Measurements from ENCODE around the gene XPC.

Gene XPC

GRCh38 chr3:14145236-14145635 lies 33.2 kb downstream of the XPC start:
- Histone ChIP-seq H3K4me3 (ENCODE audit: insufficient read depth, low read length, poor library complexity, severe bottlenecking) (no peak overlapping the region), H3K9me3 (ENCODE audit: insufficient read depth, low read length) (no peaks in the 10 kb centered on the region), H3K9me2 (replicated peaks; ENCODE audit: insufficient read depth, low read length) (no peaks in the 10 kb centered on the region), H3K4me2 (ENCODE audit: low read depth, low read length, poor library complexity, severe bottlenecking) (no peak overlapping the region), H3K27ac (ENCODE audit: low read depth, low read length) (no peak overlapping the region), H4K20me1 (ENCODE audit: low read depth, low read length) (no peaks in the 10 kb centered on the region), H3K9ac (ENCODE audit: low read length) (no peak overlapping the region), H3K36me3 (ENCODE audit: low read length) (no peaks in the 10 kb centered on the region), H2AFZ (ENCODE audit: low read depth, low read length, severe bottlenecking) (no peak overlapping the region), H3F3A (ENCODE audit: insufficient read depth) (no peaks in the 10 kb centered on the region), H3K27me3 (ENCODE audit: low read length) (no peaks in the 10 kb centered on the region), H3K79me2 (ENCODE audit: insufficient read depth, low read length) (no peaks in the 10 kb centered on the region)
- TF ChIP-seq EZH2phosphoT487 (conservative IDR thresholded peaks at IDR 0.05; ENCODE audit: low read length) (no peak), CTCF (IDR thresholded peaks at IDR 0.05; ENCODE audit: insufficient read depth, low read length, poor library complexity, severe bottlenecking) (no peak)

GRCh38 chr3:14144423-14145075 lies 33.9 kb downstream of the XPC start:
- no peaks in the 10 kb centered on the region for H3K36me3 ChIP-seq (ENCODE audit: low read length)
- no peaks in the 10 kb centered on the region for H4K20me1 ChIP-seq (ENCODE audit: low read depth, low read length)
- H3K9me2 ChIP-seq (replicated peaks; ENCODE audit: insufficient read depth, low read length): no peaks in the 10 kb centered on the region
- H3K4me2 ChIP-seq (ENCODE audit: low read depth, low read length, poor library complexity, severe bottlenecking): no peak overlapping the region
- no peak overlapping the region for H3K9ac ChIP-seq (ENCODE audit: low read length)
- TF ChIP-seq EZH2phosphoT487 (conservative IDR thresholded peaks at IDR 0.05; ENCODE audit: low read length) (no peak), CTCF (IDR thresholded peaks at IDR 0.05; ENCODE audit: insufficient read depth, low read length, poor library complexity, severe bottlenecking) (no peak)
- H3K79me2 ChIP-seq (ENCODE audit: insufficient read depth, low read length): no peaks in the 10 kb centered on the region
- H3K27me3 ChIP-seq (ENCODE audit: low read length): no peaks in the 10 kb centered on the region
- H3K27ac ChIP-seq (ENCODE audit: low read depth, low read length): no peak overlapping the region
- H2AFZ ChIP-seq (ENCODE audit: low read depth, low read length, severe bottlenecking): no peak overlapping the region
- no peaks in the 10 kb centered on the region for H3K9me3 ChIP-seq (ENCODE audit: insufficient read depth, low read length)
- H3F3A ChIP-seq (ENCODE audit: insufficient read depth): no peaks in the 10 kb centered on the region
- no peak overlapping the region for H3K4me3 ChIP-seq (ENCODE audit: insufficient read depth, low read length, poor library complexity, severe bottlenecking)

GRCh38 chr3:14143271-14144225 lies 34.9 kb downstream of the XPC start:
- H3K27ac ChIP-seq (ENCODE audit: low read depth, low read length): no peak overlapping the region
- TF ChIP-seq CTCF (IDR thresholded peaks at IDR 0.05; ENCODE audit: insufficient read depth, low read length, poor library complexity, severe bottlenecking) (no peak), EZH2phosphoT487 (conservative IDR thresholded peaks at IDR 0.05; ENCODE audit: low read length) (no peak)
- no peaks in the 10 kb centered on the region for H3K36me3 ChIP-seq (ENCODE audit: low read length)
- H3K9me3 ChIP-seq (ENCODE audit: insufficient read depth, low read length): no peaks in the 10 kb centered on the region
- no peak overlapping the region for H3K4me3 ChIP-seq (ENCODE audit: insufficient read depth, low read length, poor library complexity, severe bottlenecking)
- H4K20me1 ChIP-seq (ENCODE audit: low read depth, low read length): no peaks in the 10 kb centered on the region
- no peaks in the 10 kb centered on the region for H3K27me3 ChIP-seq (ENCODE audit: low read length)
- no peaks in the 10 kb centered on the region for H3F3A ChIP-seq (ENCODE audit: insufficient read depth)
- no peak overlapping the region for H3K9ac ChIP-seq (ENCODE audit: low read length)
- no peak overlapping the region for H3K4me2 ChIP-seq (ENCODE audit: low read depth, low read length, poor library complexity, severe bottlenecking)
- no peak overlapping the region for H2AFZ ChIP-seq (ENCODE audit: low read depth, low read length, severe bottlenecking)
- H3K79me2 ChIP-seq (ENCODE audit: insufficient read depth, low read length): no peaks in the 10 kb centered on the region
- no peaks in the 10 kb centered on the region for H3K9me2 ChIP-seq (replicated peaks; ENCODE audit: insufficient read depth, low read length)

Data from SU-DHL-6 (cell line).